ENCODE measurements around the gene PTRH1. TPM values are rescaled to one million over a fixed set of nuclear protein-coding genes. Genes with fewer than 3 reads are reported as not detected.

PTRH1 gene
- polyA plus RNA-seq, 3 donors from 2014 or later = 36.6 to 40.6 (median 39.7) TPM

DNA sequence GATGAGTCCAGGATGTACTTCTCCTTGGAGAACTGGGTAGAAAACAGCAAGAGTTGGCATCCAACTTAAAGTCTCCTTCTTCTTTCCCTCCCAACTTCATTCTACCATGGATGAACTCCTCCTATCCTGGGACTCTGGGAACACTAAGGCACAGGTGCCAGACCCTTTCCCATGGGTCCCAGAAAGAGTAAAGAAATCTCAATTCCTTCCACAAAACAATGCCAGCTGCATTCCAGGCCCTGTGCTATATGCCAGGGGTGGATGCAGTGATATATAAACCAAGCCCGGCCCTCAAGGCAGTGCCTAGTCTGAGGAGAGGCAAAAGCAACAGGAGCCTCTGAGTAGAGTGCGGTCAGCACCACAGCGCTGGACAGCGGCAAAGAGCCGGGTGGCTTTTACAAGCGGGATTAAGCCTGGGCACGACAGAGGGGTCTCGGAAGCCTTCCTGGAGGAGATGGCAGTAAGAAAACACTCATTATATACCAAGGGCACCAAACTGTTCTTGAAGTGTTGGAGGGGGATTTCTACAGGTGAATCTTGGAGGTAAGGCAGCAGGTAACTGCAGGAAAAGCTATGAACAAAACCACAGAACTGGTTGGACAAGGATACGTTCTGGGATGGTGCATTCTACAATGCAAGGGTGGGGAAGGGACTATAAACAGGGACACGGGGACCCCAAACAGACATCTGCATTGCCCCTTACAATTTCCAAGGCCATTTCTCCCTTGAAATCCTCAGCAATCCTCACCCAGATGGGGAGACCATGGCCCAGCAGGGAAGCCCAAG, 36.0 kb upstream of the PTRH1 start:
- DNase-seq = no peak
- Mint-ChIP-seq H3K36me3 (peaks cover 0 to 21% (median 6%) of the 10 kb centered on the region in 3 donors), H3K4me1 (peaks cover 28 to 36% of the 10 kb centered on the region in 2 donors), H3K9me3 (no peaks in the 10 kb centered on the region), H3K27me3 (ENCODE audit: low read depth in 3 of 3) (peaks cover 0 to 3% (median 0%) of the 10 kb centered on the region in 3 donors), H3K27ac (peak overlapping the region in 5 of 6 donors; percentile 7 to 80 (median 70)), H3K4me3 (no peak overlapping the region)

DNA sequence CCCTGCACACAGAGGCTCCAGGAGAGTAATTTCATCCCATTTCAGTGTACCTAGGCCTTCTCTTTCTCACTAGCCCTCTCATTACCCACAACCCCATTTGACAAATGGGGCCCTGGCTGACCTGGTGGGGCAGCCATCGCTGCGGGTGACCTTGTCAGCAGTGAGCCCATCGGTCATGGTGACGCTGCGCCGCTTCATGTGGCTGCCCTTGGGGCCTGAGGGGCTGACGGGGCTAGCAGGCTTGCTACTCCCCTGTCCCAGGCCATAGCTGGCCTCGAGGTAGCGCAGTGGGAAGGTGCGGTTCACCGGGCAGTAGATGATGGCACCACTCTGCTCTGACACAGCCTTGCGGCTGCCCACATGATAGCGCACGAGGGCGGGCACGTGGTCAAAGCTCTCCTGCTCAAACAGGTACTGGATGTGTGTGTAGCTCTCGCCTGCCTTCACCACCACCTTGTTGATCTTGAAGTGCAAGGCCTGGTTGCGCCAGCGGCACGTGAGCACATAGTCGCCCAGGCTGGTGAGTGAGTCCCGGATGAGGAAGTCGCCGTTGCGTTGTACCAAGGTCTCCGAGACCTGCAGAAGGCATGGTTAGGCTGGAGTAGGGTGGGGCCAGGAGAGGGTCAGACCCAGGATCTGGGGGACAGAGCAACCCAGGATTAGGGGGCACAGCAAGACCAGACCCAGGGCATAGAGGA, 33.8 kb upstream of the PTRH1 start:
- no peak overlapping the region for H3K4me3 Mint-ChIP-seq
- H3K9me3 Mint-ChIP-seq = no peaks in the 10 kb centered on the region
- H3K36me3 Mint-ChIP-seq = peaks cover 0 to 21% (median 6%) of the 10 kb centered on the region in 3 donors
- H3K4me1 Mint-ChIP-seq = peaks cover 28 to 36% of the 10 kb centered on the region in 2 donors
- DNase-seq = no peak
- peak overlapping the region in 1 of 6 donors; percentile 39 for H3K27ac Mint-ChIP-seq
- peaks cover 0 to 3% (median 0%) of the 10 kb centered on the region in 3 donors for H3K27me3 Mint-ChIP-seq (ENCODE audit: low read depth in 3 of 3)

DNA sequence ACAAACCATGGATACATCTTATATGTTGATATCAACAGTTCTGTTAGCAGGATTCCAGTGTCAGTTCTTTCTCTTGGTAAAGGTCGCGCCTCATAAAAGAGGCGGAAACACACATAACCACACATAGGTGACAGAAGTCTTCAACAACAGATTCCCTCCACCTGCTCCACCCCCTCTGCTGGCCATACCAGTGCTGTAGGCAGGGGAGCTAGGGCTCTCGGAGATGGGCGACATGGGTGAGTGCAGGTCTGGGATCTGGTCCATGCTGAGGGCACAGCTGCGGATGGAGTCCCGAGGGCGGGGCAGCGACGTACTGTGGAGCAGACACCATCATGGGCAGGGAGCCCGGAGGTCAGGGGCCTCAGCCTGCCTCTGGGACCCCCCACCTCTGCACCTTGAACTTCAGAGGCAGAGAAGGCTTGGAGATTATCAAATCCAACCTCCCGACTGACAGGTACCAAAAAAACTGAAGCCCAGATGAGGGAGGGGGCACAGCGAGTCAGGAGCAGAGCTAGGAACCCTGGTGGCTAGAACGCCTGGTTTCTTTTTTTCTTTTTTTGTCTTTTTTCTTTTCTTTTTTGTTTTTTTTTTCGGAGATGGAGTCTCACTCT, 31.6 kb upstream of the PTRH1 start:
- peaks cover 21 to 23% of the 10 kb centered on the region in 2 donors for H3K4me1 Mint-ChIP-seq
- H3K9me3 Mint-ChIP-seq = no peaks in the 10 kb centered on the region
- H3K27ac Mint-ChIP-seq = peak overlapping the region; percentile 49 to 77 (median 66)
- H3K36me3 Mint-ChIP-seq = peaks cover 0 to 25% (median 6%) of the 10 kb centered on the region in 3 donors
- no peak overlapping the region for H3K4me3 Mint-ChIP-seq
- DNase-seq = peak; percentile 24 to 45 (median 36)
- H3K27me3 Mint-ChIP-seq (ENCODE audit: low read depth in 3 of 3) = no peaks in the 10 kb centered on the region

DNA sequence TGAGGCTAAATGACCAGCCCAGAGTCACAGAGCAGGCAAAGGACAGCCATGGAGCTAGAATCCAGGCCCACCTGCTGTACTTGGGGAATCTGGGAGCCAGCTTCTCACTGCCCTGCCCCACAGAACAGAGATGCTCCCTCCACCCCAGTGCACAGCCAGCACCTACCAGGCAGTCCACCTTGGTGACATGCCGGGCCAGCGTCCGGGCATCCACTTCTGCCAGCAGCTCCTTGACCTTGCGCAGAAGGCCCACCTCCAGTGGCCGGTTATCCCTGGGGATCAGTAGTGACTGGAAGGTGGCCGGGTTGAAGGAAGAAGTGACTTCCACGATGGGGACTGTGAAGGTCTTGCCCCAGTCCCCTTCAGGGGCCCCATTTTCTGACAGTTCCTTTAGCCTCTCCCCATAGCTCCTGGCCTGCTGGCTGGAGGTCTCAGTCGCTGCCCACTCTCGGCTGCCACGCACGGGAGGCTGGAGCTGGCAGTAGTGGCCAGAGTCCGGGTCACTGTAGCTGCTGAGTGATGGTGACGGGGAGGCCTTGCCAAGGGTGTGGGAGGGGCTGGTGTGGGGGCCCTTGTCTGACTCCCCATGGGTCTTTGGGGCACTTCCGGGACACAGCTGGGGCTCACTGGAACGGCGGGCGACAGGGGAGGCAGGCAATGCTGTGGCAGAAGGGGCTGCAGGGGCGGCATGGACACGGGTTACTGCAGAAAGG, 29.1 kb upstream of the PTRH1 start:
- Mint-ChIP-seq H3K36me3 (peaks cover 0 to 24% (median 0%) of the 10 kb centered on the region in 3 donors), H3K9me3 (no peaks in the 10 kb centered on the region), H3K27ac (peak overlapping the region in 3 of 6 donors; percentile 39 to 57 (median 57)), H3K4me1 (peaks cover 7 to 14% of the 10 kb centered on the region in 2 donors), H3K27me3 (ENCODE audit: low read depth in 3 of 3) (peaks cover 0 to 1% (median 0%) of the 10 kb centered on the region in 3 donors), H3K4me3 (no peak overlapping the region)
- no peak for DNase-seq

DNA sequence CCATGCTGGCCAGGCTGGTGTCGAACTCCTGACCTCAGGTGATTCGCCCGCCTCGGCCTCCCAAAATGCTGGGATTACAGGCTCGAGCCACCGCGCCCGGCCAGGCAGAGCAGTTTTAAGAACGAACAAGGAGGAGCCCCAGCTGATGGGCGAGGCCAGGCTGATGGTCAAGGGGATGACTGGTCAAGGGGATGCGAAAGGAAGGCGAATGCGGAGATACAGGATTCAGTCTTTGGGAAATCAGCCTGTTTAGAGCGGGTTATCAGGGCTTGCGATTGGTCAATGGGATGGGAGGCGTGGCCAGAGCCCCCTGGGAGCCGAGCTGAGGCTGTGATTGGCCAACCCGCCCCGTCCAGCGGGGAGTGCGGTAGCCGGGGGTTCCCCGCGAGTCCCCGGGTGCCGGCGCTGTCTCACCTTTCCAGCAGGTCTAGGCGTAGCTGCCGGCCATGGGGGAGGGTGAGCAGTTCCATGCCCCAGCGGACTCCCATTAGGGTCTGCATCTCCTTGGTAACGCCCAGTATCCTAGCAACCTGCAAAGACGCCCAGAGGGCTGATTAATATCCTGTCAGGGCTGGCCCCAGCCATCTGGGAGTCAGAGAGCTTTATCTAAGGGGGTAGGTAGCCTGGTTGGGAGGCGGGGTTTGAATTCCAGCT, 27.1 kb upstream of the PTRH1 start:
- Mint-ChIP-seq H3K4me1 (peaks cover 7 to 8% of the 10 kb centered on the region in 2 donors), H3K4me3 (no peak overlapping the region), H3K9me3 (no peaks in the 10 kb centered on the region), H3K36me3 (peaks cover 6 to 28% (median 7%) of the 10 kb centered on the region in 3 donors), H3K27me3 (ENCODE audit: low read depth in 3 of 3) (peaks cover 0 to 3% (median 0%) of the 10 kb centered on the region in 3 donors), H3K27ac (peak overlapping the region in 2 of 6 donors; percentile 23 to 32)
- DNase-seq = no peak

DNA sequence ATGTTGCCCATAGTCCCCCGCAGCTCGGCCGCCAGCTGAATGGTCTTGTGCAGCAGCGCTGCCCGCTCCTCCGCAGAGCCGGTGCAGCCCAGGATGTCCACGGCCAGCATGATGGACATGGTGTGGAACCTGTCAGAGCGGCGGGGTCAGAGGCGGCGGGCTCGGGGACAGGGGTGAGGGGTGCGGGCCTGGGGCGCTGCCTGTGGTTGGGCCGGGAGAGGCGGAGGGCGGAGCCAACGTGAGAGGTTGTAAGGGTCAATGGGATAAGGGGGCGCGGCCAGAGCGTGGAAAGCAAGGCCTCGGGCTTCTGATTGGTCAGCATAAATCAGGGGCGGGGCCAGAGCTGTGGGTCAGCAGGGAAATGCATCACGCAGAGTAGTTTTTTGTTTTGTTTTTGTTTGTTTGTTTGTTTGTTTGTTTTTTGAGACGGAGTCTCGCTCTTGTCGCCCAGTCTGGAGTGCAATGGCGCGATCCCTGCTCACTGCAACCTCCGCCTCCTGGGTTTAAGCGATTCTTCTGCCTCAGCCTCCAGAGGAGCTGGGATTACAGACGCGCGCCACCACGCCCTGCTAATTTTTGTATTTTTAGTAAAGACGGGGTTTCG, 26.5 kb upstream of the PTRH1 start:
- H3K36me3 Mint-ChIP-seq = peaks cover 6 to 25% (median 7%) of the 10 kb centered on the region in 3 donors
- H3K27ac Mint-ChIP-seq = peak overlapping the region in 4 of 6 donors; percentile 34 to 56 (median 46)

DNA sequence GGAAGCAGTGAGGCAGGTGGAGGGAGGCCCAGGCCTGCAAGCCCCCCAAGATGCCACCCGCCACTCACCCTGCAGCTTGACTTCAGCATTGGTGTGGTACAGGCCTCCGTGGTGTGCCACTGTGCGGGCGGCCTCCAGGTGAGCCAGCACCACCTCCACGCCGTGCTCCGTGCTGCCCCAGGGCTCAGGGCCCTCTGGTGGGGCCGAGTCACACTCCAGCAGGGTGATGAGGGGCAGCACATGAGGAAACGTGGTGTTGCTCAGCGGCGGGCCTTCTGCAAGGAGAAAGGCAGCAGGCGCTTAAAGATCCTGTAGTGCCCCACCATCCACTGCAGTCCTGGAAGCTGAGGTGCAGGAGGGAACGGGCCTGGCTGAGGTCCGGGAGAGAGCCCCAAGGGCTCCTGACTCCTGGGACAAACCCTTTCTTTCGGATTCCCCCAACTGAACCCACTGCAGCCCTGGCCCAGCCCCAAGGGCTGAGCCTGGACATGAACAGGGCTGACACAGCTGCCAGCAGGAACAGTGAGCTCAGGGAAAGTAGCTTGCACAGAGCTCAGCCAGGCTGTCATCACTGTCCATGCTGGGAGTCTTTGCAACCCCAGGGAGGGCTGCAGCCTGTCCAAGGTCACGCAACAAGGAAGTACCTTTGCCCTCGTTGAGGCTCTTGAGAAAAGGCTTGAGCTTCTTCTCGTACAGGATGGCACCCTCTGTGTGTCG, 24.3 kb upstream of the PTRH1 start:
- Mint-ChIP-seq H3K27ac (peak overlapping the region in 2 of 6 donors; percentile 6 to 48), H3K36me3 (peaks cover 6 to 19% (median 7%) of the 10 kb centered on the region in 3 donors), H3K27me3 (ENCODE audit: low read depth in 3 of 3) (peaks cover 2 to 8% (median 5%) of the 10 kb centered on the region in 3 donors), H3K4me3 (no peak overlapping the region), H3K4me1 (peaks cover 5 to 10% of the 10 kb centered on the region in 2 donors), H3K9me3 (no peaks in the 10 kb centered on the region)
- no peak for DNase-seq

More for the DNA sequence above, 26.5 kb upstream of the PTRH1 start:
- peaks cover 0 to 3% (median 0%) of the 10 kb centered on the region in 3 donors for H3K27me3 Mint-ChIP-seq (ENCODE audit: low read depth in 3 of 3)
- no peaks in the 10 kb centered on the region for H3K9me3 Mint-ChIP-seq
- no peak for DNase-seq
- H3K4me1 Mint-ChIP-seq = peaks cover 4% of the 10 kb centered on the region in 2 donors
- no peak overlapping the region for H3K4me3 Mint-ChIP-seq

DNA sequence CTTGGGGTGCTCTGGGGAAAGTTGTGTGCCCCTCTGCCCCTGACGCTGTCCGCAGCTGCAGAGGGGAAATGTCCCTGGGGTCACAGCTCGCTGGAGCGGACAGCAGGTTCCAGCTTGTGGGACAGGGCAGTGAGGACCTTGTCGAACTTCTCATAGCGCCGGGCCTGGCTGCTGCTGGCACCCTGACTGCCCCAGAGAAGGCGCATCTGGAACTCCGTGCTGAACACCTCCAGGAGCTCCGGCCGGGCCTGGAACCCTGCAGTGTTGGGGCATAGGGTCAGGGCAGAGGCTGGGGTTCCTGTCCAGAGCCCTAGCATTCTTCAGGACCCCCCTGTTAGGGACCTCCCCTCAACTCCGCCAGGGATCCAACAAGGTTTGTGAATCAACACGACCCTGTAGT, 23.2 kb upstream of the PTRH1 start:
- H3K27me3 Mint-ChIP-seq (ENCODE audit: low read depth in 3 of 3) = peaks cover 3 to 11% (median 5%) of the 10 kb centered on the region in 3 donors
- no peak overlapping the region for H3K4me3 Mint-ChIP-seq
- no peaks in the 10 kb centered on the region for H3K9me3 Mint-ChIP-seq
- H3K4me1 Mint-ChIP-seq = peaks cover 15 to 19% of the 10 kb centered on the region in 2 donors
- H3K27ac Mint-ChIP-seq = peak overlapping the region in 5 of 6 donors; percentile 21 to 86 (median 81)
- no peak for DNase-seq
- H3K36me3 Mint-ChIP-seq = peaks cover 6 to 18% (median 7%) of the 10 kb centered on the region in 3 donors

DNA sequence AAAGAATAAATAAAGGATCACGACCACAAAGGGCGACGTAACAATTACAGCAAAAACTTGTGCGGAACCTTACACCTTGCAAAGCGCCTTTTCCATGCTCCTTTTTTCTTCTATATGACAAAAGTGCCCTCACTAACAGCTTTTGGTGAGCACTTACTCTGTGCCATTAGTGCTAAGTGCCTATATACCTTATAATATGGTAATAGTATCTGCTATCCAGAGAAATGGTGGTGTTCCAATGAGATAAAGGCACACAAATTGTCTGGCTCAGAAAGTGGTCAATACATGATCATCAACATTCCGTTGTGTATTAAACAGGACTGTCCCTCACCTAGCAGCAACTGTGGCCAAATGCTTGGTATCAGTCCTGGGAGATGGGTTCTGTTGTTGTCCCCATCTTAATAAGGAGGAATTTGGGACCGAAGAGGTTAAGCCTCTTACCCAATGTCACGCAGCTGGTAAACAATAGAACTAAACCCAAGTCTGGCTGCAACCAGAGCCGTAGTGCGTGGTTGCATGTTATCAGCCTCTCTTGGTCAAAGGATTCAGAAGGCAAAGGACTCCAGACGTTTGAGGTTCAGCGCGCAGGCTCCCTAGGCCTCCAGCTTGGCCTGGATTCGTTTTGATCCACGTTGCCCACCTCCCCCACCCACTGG, 20.2 kb upstream of the PTRH1 start:
- Mint-ChIP-seq H3K27me3 (ENCODE audit: low read depth in 3 of 3) (peaks cover 3 to 11% (median 5%) of the 10 kb centered on the region in 3 donors), H3K36me3 (peaks cover 6 to 10% (median 7%) of the 10 kb centered on the region in 3 donors), H3K4me1 (peaks cover 17 to 21% of the 10 kb centered on the region in 2 donors), H3K9me3 (no peaks in the 10 kb centered on the region), H3K4me3 (peak overlapping the region; percentile 86 to 97 (median 91)), H3K27ac (peak overlapping the region; percentile 95 to 99 (median 96))
- DNase-seq = no peak

DNA sequence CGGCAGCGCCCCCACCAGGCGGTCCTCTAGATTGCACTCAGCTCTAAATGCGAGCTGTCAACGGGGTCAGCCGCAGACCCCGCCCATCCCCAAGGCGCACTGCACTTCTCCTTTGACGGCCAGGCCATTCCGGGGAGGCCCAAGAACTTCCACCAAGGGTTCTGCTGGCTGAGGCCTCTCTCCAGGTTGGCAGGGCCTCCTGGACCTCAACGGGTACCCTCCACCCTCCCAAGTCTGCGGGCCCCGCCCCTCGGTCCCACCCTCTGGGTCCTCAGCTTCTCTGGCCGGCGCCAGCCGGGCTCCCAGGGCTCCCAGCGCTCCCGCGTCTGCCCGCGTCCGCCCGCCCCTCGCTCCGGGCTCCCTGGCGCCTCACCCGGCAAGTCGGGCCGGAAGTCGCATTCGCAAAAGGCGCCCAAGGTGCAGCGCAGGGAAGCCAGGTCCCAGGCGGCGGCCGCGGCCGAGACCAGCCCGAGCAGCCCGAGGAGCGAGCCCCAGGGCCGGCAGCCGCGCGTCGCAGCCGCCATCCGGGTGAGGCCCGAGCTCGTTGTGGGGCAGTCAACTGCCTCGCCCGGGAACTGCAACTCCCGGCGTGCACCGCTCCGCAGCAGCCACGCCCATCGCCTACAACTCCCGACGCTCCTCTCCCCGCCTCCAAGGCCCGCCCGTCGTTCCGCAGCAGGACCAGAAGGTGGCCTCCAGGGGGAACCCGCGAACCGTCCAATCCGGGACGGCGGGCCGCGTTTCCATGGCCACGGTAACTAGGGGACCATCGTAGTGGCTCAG, 19.5 kb upstream of the PTRH1 start, which contains the start of gene TOR2A:
TSS of gene TOR2A (minus strand) at position 548 of the 783 bp plus-strand sequence. CDS start at position 524, 24 bp downstream.
- Mint-ChIP-seq H3K9me3 (no peaks in the 10 kb centered on the region), H3K27ac (peak within 1 kb of the TSS; percentile 95 to 99 (median 96)), H3K27me3 (ENCODE audit: low read depth in 3 of 3) (peaks cover 3 to 9% (median 5%) of the 10 kb centered on the region in 3 donors), H3K36me3 (peaks cover 6 to 10% (median 7%) of the 10 kb centered on the region in 3 donors), H3K4me1 (peaks cover 17 to 21% of the 10 kb centered on the region in 2 donors), H3K4me3 (peak within 1 kb of the TSS; percentile 86 to 97 (median 91))
- DNase-seq = peak; percentile 99 to 100 (median 99)
